AG10803 (cell line): ENCODE data around the gene RERE.

Source experiments
- DNase-seq: peaks from one replicate; pipeline ENCODE4 v3.0.0; 2010; ENCODE audit warnings: low read depth
- H3K4me3 ChIP-seq: 2 replicates; pipeline ENCODE4 v1.5.1; 2011; ENCODE audit warnings: mild to moderate bottlenecking, low read length, control low read depth
- CTCF ChIP-seq: conservative IDR thresholded peaks from 2 replicates; pipeline ENCODE4 v1.5.1; 2011; ENCODE audit warnings: mild to moderate bottlenecking, low read length, control low read depth, inconsistent platforms

Gene RERE

GRCh38 chr1:8411803-8412182 lies 405.6 kb downstream of the RERE start:
- H3K4me3 ChIP-seq, result no peak overlapping the region
- TF ChIP-seq CTCF, result no peak
- no peak for DNase-seq

- no peak for TF ChIP-seq CTCF
- peak; percentile 57 for DNase-seq
Observed at GRCh38 chr1:8410791-8411190, 406.6 kb downstream of the RERE start.

GRCh38 chr1:8409606-8410005 lies 407.8 kb downstream of the RERE start:
- no peak overlapping the region for H3K4me3 ChIP-seq
- no peak for DNase-seq
- no peak for TF ChIP-seq CTCF

More at GRCh38 chr1:8410791-8411190, 406.6 kb downstream of the RERE start:
- no peak overlapping the region for H3K4me3 ChIP-seq

- TF ChIP-seq CTCF, result peak; percentile 68
- peak; percentile 74 for DNase-seq
- H3K4me3 ChIP-seq, result no peak overlapping the region
Observed at GRCh38 chr1:8409106-8409505, 408.3 kb downstream of the RERE start.

GRCh38 chr1:8408151-8408839 lies 409.1 kb downstream of the RERE start:
- TF ChIP-seq CTCF, result no peak
- peak; percentile 90 for DNase-seq
- H3K4me3 ChIP-seq, result no peak overlapping the region

GRCh38 chr1:8407652-8408051 lies 409.8 kb downstream of the RERE start:
- TF ChIP-seq CTCF, result no peak
- no peak overlapping the region for H3K4me3 ChIP-seq
- DNase-seq, result no peak

- H3K4me3 ChIP-seq, result no peak overlapping the region
- no peak for TF ChIP-seq CTCF
- peak; percentile 68 for DNase-seq
Observed at GRCh38 chr1:8406960-8407359, 410.5 kb downstream of the RERE start.
